Measurements from ENCODE around the gene LRATD1.

LRATD1 gene

GRCh38 chr2:14633461-14634181, 1.1 kb downstream of the LRATD1 start:
- DNase-seq (ENCODE audit: low read depth in 2 of 2), result no peak

DNA sequence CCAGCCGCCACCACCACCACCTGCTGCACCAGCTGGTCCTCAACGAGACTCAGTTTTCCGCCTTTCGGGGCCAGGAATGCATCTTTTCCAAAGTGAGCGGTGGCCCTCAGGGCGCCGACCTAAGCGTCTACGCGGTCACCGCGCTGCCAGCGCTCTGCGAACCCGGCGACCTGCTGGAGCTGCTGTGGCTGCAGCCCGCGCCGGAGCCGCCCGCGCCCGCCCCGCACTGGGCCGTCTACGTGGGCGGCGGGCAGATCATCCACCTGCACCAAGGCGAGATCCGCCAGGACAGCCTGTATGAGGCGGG, 1.6 kb downstream of the LRATD1 start:
- no peak for DNase-seq (ENCODE audit: low read depth in 2 of 2)

- no peak for DNase-seq (ENCODE audit: low read depth in 2 of 2)
Observed at GRCh38 chr2:14634489-14635390, 2.2 kb downstream of the LRATD1 start.

GRCh38 chr2:14635391-14635871, 2.9 kb downstream of the LRATD1 start:
- no peak for DNase-seq (ENCODE audit: low read depth in 2 of 2)

DNA sequence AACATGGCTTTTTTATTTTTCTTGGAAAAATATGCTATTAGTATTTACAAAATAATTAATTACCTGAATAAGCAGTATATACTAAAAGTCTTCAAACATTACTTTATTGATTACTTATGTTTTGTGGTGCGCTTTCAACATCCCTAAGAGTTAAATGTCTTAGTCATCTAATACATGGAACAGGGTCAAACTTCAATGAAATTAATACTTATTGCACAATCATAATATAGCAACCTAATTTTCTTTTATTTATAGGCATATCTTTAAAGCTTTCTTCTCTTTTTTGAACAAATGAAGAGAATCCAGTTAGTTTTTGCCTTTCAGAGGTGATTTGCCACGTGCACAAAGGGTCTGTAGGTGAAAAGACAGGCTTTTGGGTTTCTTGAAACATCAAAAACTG, 6.0 kb downstream of the LRATD1 start:
- DNase-seq (ENCODE audit: low read depth in 2 of 2), result no peak

- no peak for DNase-seq (ENCODE audit: low read depth in 2 of 2)
Observed at GRCh38 chr2:14641116-14641515, 8.6 kb downstream of the LRATD1 start.

GRCh38 chr2:14642499-14642898, 10.0 kb downstream of the LRATD1 start:
- DNase-seq (ENCODE audit: low read depth in 2 of 2), result no peak

DNA sequence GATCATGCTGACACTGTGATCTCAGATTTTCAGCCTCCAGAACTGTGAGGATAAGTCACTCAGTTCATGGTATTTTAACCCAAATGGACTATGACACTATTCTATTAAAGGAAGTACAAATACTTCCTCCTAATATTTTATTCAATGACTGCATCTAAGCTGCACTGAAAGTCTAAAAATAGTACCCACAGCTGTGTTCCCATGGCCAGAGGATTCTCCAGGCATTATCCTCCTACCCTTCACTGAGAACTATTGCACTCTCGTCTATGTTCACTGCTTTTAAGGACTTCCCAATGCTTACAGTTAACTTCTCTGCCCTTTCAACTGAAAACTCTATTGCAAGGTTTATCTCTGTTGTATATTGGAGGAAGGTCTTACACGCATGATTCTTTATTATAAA, 15.2 kb downstream of the LRATD1 start:
- DNase-seq (ENCODE audit: low read depth in 2 of 2), result no peak

DNA sequence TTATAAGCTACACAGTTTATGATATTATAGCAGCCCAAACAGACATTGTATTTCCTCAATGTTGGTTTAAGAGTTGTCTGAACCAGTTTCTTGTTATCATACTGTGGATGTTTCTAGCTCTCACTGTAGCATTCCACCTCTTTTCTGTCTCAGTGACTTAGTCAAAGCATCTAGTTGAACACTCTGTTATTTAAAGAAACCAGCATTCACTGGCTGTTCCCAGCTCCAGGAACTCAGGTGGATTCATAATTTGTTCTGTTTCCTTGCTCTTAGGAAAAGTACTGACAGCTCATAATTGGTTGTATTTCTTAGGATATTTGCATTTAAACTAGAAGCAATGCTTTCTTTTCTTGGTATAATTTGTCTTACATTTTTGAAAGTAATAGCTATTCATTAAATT, 17.5 kb downstream of the LRATD1 start:
- no peak for DNase-seq (ENCODE audit: low read depth in 2 of 2)

- no peak for DNase-seq (ENCODE audit: low read depth in 2 of 2)
Observed at GRCh38 chr2:14654835-14655282, 22.3 kb downstream of the LRATD1 start.

DNA sequence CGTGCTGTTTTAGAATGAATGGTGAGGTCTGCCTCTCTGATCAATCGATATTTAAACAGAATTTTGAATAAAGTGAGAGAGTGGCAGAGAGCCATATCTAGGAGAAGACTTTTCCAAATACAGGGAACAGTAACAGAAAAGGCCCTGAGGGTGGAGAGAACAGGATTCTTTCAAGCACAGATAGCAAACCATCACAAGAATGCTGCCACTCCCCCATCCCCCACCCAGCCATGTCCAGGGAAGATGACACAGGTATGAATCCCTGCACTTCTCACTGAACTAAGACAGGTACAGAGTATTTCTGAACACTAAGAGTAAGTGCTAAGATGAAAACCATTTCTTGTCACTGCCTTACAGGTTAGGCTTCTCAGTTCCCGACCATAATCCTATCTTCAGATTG, 23.6 kb downstream of the LRATD1 start:
- DNase-seq (ENCODE audit: low read depth in 2 of 2), result no peak

- DNase-seq (ENCODE audit: low read depth in 2 of 2), result no peak
Observed at GRCh38 chr2:14661163-14661562, 28.6 kb downstream of the LRATD1 start.

- no peak for DNase-seq (ENCODE audit: low read depth in 2 of 2)
Observed at GRCh38 chr2:14673351-14673875, 40.9 kb downstream of the LRATD1 start.

- no peak for DNase-seq (ENCODE audit: low read depth in 2 of 2)
Observed at GRCh38 chr2:14675489-14675888, 43.0 kb downstream of the LRATD1 start.

DNA sequence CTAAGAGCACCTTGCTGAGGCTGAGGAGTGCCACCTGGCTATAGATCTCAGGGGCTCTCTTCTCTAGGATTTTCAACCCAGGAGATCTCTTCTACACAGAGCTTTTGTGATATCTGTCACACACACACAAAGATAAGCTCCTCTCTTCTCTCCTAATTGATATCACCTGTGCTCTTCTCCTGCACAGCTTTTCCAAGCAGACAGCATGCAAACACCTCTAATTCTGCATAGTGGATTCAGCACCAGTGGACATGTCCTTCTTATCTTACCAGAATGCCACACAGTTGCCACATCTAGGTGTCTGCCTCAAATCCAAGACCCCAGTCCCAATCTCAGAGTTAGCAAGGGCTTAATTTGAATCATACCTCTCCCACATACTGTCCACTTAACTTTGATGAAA, 43.9 kb downstream of the LRATD1 start:
- no peak for DNase-seq (ENCODE audit: low read depth in 2 of 2)

DNA sequence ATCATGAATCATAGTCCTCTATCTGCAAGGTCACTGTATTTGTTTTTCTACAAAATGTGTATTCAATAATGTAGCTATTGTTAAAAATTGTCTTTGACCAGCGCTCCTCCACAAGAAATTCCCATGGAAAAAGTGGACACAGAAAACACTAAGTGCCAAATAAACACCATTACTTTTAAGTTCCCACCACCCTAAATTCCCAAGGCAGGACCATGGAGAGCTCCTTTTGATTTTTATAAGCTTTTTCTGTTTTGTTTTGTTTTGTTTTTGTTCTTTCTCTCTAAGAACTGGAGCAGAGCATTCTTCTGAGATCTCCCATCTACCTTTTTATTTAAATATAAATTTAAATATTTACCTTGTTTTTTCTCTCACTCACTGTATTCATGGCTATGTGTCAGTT, 44.5 kb downstream of the LRATD1 start:
- DNase-seq (ENCODE audit: low read depth in 2 of 2), result no peak

- DNase-seq (ENCODE audit: low read depth in 2 of 2), result no peak
Observed at GRCh38 chr2:14678761-14679160, 46.2 kb downstream of the LRATD1 start.

GRCh38 chr2:14681608-14682007, 49.1 kb downstream of the LRATD1 start:
- no peak for DNase-seq (ENCODE audit: low read depth in 2 of 2)

Data from stimulated activated CD4-positive, alpha-beta T cell treated with anti-CD3 and anti-CD28 coated beads, Interleukin-1b, Interleukin-23, amount 100 ng/mL, for 1 hour (primary cell).